HG03575 (cell line): ENCODE measurements around the gene ZNF684.
"Not testable (repeated sequence)": the region's sequence is repeated elsewhere in the genome, so short reads cannot be mapped to it uniquely, and the experiment has no call there.

Source experiments
- ATAC-seq: cut with Tn5 transposase; IDR thresholded peaks from one replicate; pipeline ENCODE4 v1.9.1; 2021; ENCODE audit not compliant: unreplicated experiment, insufficient number of reproducible peaks, low FRiP score; ENCODE audit errors: extremely low read depth

ZNF684 gene

DNA sequence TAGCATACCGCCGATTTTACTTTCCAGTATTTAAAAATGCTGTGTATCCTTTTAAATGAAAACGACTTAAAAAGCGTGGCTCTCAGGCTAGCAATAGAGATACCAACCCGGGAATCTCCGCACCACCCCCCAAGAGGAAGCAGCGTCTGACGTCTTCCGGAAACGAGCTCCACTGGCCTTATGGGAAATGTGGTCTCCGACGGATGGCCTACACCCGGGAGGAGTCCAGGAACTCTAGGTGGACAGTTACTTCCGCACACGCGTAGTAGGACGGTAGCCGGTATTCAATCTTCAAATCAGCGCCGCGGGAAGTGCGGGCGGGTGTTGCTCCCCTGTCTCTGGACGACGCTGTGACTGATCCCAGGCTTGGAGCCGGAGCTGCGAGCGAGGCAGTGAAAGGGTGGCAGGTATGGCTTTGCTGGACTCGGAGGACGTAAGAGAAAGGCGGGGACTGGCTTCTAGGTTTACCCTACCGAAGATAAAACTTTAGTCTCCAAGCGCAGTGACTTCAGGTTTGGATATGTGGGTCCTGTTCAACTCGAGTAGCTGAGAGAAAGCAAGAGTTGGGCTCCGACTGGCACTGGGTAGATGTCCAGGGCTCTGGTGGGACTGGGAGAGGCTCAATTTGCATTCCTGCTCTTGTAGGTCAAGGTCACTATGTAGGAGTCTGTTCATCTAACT, at the start of gene ZNF684:
Gene ZNF684, plus strand, starts transcription at position 257 of the 681 bp plus-strand sequence. CDS start 1,530 bp downstream, outside the sequence.
- ATAC-seq, result no peak

DNA sequence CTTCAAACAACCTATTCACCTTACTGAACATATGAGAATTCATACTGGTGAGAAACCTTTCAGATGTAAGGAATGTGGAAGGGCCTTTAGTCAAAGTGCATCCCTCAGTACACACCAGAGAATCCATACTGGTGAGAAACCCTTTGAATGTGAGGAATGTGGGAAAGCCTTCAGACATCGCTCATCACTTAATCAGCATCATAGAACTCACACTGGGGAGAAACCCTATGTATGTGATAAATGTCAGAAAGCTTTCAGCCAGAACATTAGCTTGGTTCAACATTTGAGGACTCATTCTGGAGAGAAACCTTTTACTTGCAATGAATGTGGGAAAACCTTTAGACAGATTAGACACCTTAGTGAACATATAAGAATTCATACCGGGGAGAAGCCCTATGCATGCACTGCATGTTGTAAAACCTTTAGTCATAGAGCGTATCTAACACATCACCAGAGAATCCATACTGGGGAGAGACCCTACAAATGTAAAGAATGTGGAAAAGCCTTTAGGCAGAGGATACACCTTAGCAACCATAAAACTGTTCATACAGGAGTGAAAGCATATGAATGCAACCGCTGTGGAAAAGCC, 36.0 kb upstream of the ZNF684 start:
- ATAC-seq, result no peak

DNA sequence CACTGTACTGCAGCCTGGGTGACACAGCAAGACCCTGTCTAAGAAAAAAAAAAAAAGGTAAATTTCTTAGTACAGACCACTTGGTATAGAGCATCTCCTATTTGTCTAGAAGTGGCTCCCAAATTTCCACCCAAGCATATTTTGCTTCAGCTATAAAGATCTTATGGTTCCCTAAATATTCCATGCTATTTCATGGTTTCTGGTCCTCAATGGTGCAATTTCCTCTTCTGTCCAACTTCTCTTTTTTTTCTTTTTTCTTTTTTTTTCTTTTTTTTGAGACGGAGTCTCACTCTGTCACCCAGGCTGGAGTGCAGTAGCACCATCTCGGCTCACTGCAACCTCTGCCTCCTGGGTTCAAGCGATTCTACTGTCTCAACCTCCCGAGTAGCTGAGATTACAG, 28.8 kb upstream of the ZNF684 start:
- not testable (repeated sequence) for ATAC-seq

DNA sequence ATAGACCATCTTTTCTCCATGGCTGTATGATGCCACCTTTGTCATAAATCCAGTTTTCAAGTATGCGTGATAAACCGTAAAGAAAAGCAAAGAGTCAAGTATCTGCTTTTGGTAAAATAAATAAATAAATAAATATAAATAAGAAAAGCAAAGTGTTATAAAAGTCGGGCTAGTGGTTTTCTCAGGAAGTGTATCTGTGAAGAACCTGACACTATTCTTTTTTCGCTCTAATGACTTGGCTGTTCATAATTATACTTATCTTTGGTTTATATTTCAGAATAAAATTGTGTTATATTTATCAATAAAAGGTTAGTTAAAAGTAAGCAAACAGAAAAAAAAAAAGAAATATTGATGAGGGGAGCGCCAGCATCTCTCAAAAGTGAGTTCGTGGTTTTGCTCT, 23.5 kb upstream of the ZNF684 start:
- no peak for ATAC-seq

DNA sequence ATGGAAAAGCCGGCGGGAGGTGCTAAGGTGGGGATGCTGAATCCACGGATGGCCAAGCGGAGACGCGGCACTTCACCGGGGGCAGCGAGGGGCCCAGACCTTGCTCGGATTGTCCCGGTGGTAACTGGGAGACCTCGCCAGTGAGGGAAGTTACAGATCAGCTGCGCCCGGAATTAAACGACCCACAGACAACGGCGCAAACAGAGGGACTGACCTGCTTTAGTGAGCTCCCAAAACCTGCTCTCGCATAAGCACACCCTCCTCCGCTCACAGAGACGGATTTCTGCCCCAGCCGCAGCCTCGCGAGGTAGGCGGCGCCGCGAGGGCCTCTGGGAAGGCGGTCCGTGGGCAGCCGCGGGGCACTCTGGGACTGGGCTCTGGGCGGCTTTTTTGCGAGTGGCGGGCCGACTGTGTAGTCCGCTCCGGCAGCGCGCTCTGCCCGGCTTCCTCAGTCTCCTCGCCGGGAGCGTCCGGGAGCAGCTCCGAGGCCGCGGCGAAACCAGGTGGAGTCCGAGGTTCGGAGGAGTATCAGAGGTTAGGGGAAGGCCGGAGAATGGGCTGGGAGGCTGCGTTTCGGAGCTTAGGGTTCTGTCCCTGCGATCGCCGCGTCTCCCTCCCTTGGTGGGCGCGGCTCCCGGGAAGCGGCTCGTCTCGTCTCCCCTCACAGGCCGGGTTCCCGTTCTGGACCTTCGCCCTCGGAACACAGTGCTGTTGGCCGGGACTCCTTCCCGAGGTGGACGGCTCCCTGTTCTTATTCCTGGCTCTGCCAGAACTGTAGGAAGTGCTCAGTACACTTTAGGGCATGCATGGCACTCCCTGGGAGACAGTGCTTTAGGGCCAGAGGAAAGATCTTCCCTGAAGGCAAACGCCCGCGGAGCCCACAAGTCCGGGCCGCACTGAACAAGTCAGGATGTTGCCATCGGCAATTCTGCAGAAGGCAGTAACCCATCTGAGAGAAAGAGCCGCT, 22.8 kb upstream of the ZNF684 start, which contains the start of gene EXO5:
Gene EXO5, plus strand, starts transcription at position 393 of the 967 bp plus-strand sequence. CDS start 5,778 bp downstream, outside the sequence.
- no peak for ATAC-seq

DNA sequence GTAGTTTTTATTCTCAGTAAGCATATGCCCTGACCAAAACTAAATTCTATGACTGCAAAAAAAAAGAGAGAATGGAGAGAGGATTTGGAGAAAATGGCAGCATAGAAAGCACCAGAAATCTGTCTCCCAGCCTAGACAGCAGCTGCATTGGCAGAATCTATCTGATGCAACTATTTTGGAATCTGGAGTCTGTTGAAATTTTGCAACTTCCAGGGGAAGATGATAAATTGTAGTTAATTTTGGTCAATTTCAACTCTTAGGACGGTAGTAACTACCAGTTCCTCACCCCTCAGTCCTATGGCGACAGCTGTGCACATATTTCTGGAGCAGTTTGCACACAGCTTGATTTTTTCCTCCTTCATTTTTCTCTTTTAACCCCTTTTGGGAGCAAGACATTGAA, 11.9 kb upstream of the ZNF684 start:
- no peak for ATAC-seq

DNA sequence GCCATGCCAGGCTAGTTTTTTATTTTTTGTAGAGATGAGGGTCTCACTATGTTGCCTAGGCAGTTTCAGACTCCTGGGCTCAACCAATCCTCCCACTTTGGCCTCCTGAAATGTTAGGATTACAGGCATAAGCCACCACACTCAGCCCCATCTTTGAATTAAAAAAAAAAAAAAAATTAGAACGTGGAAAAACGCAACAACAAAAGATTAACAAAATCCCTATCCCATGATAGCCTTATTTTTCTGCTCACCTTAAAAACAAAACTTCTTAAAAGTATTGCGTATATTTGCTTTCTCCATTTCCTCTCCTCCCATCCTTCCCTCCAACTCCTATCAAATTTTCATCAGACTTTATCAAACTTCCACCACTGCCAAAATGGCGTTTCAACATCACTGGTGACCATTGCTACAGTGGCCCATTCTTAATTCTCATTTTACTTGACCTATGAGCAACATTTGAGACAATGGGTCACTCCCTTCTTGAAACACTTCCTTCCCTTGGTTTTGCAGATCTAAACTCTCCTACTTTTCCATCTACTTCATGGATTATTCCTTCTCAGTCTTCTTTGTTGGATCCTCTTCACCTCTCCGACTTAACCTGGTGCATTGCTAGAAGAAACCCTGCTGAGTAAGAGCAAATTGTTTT, 579 bp upstream of the ZNF684 start:
- ATAC-seq, result no peak

DNA sequence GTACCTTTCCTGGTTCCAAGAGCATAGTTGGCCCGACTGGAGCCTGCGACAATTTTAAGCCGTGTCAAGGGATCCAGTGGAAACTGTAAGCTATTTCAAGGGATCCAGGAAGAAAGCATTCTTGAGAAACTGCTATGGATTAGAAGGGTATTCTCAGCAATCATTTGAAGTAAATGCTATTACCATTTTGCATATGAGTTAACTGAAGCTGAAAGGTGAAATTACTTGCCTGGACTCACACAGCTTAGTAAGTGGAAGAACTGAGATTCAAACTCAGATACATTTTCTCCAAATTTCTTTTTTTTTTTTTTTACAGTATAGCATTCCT, 589 bp downstream of the ZNF684 start:
- ATAC-seq, result no peak

DNA sequence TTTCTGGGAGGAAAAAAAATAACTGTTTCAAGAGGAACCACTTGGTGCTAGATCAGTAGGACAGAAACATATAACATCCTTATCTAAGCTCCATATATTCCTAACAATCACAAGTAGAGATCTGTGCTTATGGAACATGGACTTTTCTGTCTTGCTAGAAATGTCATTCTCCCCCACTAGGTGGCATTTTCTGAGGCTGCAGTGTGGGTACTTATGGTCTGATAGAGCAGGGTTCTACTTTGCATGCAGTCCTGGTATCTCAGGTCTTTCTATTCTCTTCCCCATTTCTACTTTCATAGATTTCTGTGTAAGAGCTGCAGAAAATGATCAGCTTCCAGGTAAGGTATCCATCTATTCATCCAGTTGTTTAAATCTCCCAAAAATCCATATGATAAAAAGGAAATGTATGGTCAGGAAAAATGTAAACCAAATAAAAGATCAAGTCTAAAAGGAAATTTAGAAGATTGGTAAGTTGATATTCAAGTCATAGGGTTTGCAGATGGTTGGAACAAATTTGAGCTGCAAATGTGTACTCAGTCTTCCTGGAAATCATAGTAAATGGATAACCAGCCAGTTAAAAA, 1.5 kb downstream of the ZNF684 start:
- no peak for ATAC-seq

DNA sequence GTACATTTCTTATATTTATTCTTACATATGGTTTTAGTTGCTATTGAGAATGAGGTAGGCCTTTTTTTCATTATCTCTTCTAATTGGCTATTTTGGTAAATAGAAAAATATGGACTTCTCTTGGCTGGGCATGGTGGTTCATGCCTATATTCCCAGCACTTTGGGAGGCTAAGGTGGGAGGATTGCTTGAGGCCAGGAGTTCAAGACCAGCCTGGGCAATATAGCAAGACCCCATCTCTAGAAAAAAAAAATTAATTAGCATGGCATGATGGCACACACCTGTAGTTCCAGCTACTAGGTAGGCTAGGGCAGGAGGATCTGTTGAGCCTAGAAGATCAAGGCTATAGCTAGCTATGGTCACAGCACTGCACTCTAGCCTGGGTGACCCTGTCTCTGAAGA, 3.2 kb downstream of the ZNF684 start:
- ATAC-seq, result no peak

DNA sequence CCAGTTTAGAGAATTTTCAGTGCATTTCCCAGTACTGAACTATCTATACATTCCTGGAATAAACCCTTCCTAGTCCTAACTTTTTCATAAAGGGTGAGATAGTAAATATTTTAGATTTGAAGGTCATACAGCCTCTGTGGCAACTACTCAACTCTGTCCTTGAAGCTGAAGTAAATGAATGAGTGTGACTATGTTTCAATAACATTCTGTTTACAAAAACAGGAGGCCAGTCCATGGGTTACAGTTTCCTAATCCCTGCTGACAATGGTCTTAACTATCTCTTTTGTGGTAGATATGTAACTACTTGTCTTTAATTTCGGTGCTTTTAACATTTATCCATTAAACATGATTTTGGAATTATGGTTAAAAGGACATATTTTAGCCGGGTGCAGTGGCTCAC, 4.3 kb downstream of the ZNF684 start:
- ATAC-seq, result no peak

DNA sequence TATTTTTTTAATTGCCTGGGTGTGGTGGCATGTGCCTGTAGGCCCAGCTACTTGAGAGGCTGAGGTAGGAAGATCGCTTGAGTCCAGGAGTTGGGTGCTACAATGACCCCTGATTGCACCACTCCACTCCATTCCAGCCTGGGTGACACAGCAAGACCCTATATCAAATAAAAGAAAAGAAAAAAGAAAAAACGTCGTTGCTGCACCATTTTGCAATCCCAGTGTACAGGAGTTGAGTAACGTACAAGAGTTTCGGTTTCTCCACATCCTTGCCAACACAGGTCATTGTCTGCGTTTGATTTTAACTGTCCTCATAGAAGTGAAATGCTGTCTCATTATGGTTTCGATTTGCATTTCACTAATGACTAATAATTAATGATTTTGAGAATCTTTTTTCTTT, 7.9 kb downstream of the ZNF684 start:
- ATAC-seq, result no peak

DNA sequence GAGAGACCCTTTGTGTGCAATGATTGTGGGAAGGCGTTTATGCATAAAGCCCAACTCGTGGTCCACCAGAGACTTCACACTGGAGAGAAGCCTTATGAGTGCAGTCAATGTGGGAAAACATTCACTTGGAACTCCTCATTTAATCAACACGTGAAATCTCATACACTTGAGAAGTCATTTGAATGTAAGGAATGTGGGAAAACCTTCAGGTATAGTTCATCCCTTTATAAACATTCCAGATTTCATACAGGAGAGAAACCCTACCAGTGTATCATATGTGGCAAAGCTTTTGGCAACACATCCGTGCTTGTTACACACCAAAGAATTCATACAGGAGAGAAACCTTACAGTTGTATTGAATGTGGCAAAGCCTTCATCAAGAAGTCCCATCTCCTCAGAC, 15.5 kb downstream of the ZNF684 start:
- ATAC-seq, result no peak

DNA sequence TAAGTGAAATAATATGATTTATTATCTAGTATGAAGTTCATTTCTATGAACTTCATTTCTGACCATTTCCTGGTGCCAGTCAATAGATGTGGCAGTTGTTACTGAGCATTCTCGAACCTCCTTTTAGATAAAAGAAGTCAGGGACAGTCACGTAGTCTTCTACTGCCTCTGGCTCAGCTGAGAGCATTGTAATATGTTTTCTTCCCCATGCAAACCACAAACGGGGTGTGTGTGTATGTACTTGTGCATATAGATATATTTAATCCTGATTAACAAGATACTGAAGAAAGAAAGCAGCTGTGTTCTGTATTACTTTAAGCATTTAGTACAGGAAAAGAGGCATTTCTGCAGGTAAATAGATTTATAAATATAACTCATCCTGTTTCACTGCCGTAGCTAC, 21.6 kb downstream of the ZNF684 start:
- ATAC-seq, result no peak

DNA sequence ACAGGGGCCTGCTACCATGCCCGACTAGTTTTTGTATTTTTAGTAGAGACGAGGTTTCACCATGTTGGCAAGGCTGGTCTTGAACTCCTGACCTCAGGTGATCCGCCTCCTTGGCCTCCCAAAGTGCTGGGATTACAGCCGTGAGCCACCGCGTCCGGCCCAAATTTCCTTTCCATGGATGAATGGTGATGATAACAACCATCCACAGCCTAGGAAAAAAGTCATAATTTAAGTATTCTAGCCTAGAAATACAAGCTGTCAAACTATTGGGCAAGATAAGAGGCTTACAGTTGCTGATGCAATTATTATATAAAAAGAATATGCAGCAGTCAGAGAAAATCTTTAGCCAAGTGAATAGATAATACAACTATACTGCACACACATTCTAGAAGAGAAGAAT, 23.4 kb downstream of the ZNF684 start:
- not testable (repeated sequence) for ATAC-seq

DNA sequence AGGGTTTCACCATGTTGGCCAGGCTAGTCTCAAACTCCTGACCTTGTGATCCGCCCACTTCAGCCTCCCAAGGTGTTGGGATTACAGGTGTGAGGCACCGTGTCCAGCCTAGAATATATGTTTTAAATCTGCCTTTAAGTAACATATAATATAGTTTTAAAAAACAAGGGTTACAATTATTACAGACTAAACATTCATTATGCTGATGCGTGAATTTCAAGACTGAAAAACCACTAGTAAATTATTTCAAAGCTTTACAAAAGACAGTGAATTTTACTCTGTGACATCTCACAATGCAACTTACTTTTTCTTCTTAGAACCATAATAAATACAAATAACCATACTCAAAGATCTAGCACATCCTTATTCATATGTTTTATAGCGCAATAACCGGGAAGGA, 24.7 kb downstream of the ZNF684 start:
- no peak for ATAC-seq

DNA sequence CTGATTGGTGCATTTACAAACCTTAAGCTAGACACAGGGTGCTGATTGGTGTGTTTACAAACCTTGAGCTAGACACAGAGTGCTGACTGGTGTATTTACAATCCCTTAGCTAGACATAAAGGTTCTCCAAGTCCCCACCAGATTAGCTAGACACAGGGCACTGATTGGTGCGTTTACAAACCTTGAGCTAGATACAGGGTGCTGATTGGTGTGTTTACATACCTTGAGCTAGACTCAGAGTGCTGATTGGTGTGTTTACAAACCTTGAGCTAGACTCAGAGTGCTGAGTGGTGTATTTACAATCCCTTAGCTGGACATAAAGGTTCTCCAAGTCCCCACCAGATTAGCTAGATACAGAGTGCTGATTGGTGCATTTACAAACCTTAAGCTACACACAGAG, 26.8 kb downstream of the ZNF684 start:
- ATAC-seq, result not testable (repeated sequence)

DNA sequence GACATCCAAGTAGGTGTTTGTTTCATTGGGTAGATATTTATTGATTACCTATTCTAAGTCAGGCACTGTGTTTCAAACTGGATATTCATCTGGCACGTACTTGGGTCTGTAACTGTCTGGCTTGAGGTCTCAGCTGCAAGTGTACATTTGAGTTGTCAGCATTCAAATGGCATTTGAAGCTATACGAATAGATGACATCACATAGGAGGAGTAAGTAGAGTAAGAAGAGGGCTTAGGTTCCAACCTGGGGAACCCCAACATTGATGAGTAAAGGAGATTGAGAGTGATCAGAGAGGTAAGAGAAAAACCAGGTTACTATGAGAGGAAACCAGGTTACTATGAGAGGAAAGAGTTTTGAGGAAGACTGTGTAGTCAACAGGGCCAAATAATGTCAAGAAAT, 30.7 kb downstream of the ZNF684 start:
- ATAC-seq, result no peak

DNA sequence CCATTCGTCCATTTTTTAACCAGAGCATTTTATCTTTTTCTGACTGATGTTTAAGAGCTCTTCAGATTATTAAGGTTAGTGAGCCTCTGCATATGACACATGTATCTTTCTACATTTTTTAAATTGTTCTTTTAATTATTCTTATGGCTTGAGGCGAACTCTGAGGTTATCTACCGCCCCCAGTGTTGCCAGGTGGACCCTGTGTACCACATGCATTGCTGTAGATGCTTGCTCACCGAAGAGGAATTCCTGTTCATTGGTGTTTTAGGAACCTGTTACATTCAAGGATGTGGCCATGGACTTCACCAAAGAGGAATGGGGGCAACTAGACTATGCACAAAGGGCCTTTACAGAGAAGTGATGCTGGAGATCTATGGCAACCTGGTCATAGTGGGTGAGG, 31.8 kb downstream of the ZNF684 start:
- no peak for ATAC-seq
